ENCODE measurements around the gene TSPOAP1.

TSPOAP1 gene

GRCh38 chr17:58309918-58310259 is 18.7 kb downstream of the TSPOAP1 start:
- no peak for DNase-seq
- no peaks in the 10 kb centered on the region for H3K27me3 ChIP-seq (replicated peaks; ENCODE audit: control insufficient read depth, insufficient read depth, low read length, poor library complexity, severe bottlenecking)
- H3K4me1 ChIP-seq (ENCODE audit: control insufficient read depth, insufficient read depth, low read length, poor library complexity, severe bottlenecking), result no peaks in the 10 kb centered on the region

GRCh38 chr17:58308985-58309917 is 19.3 kb downstream of the TSPOAP1 start:
- no peak overlapping the region for H3K27ac ChIP-seq (ENCODE audit: insufficient read depth, low read length, poor library complexity, severe bottlenecking)
- H3K4me1 ChIP-seq (ENCODE audit: control insufficient read depth, insufficient read depth, low read length, poor library complexity, severe bottlenecking), result no peaks in the 10 kb centered on the region
- H3K4me3 ChIP-seq (ENCODE audit: insufficient read depth, low read depth, low read length, poor library complexity, severe bottlenecking), result no peak overlapping the region
- no peaks in the 10 kb centered on the region for H3K9me3 ChIP-seq (ENCODE audit: control insufficient read depth, low read length)
- DNase-seq, result no peak
- H3K36me3 ChIP-seq (ENCODE audit: control insufficient read depth, insufficient read depth, low read length), result peaks cover 15% of the 10 kb centered on the region
- no peaks in the 10 kb centered on the region for H3K27me3 ChIP-seq (replicated peaks; ENCODE audit: control insufficient read depth, insufficient read depth, low read length, poor library complexity, severe bottlenecking)

More at GRCh38 chr17:58309918-58310259, 18.7 kb downstream of the TSPOAP1 start:
- Histone ChIP-seq H3K27ac (ENCODE audit: insufficient read depth, low read length, poor library complexity, severe bottlenecking) (no peak overlapping the region), H3K9me3 (ENCODE audit: control insufficient read depth, low read length) (no peaks in the 10 kb centered on the region), H3K4me3 (ENCODE audit: insufficient read depth, low read depth, low read length, poor library complexity, severe bottlenecking) (no peak overlapping the region), H3K36me3 (ENCODE audit: control insufficient read depth, insufficient read depth, low read length) (peaks cover 20% of the 10 kb centered on the region)

GRCh38 chr17:58308173-58308984 is 20.2 kb downstream of the TSPOAP1 start:
- Histone ChIP-seq H3K9me3 (ENCODE audit: control insufficient read depth, low read length) (no peaks in the 10 kb centered on the region), H3K27ac (ENCODE audit: insufficient read depth, low read length, poor library complexity, severe bottlenecking) (no peak overlapping the region), H3K36me3 (ENCODE audit: control insufficient read depth, insufficient read depth, low read length) (peaks cover 13% of the 10 kb centered on the region), H3K27me3 (replicated peaks; ENCODE audit: control insufficient read depth, insufficient read depth, low read length, poor library complexity, severe bottlenecking) (no peaks in the 10 kb centered on the region), H3K4me1 (ENCODE audit: control insufficient read depth, insufficient read depth, low read length, poor library complexity, severe bottlenecking) (no peaks in the 10 kb centered on the region), H3K4me3 (ENCODE audit: insufficient read depth, low read depth, low read length, poor library complexity, severe bottlenecking) (no peak overlapping the region)
- DNase-seq, result no peak

GRCh38 chr17:58307468-58308172 is 21.0 kb downstream of the TSPOAP1 start:
- Histone ChIP-seq H3K4me1 (ENCODE audit: control insufficient read depth, insufficient read depth, low read length, poor library complexity, severe bottlenecking) (no peaks in the 10 kb centered on the region), H3K27ac (ENCODE audit: insufficient read depth, low read length, poor library complexity, severe bottlenecking) (no peak overlapping the region), H3K36me3 (ENCODE audit: control insufficient read depth, insufficient read depth, low read length) (peaks cover 13% of the 10 kb centered on the region), H3K27me3 (replicated peaks; ENCODE audit: control insufficient read depth, insufficient read depth, low read length, poor library complexity, severe bottlenecking) (no peaks in the 10 kb centered on the region), H3K4me3 (ENCODE audit: insufficient read depth, low read depth, low read length, poor library complexity, severe bottlenecking) (no peak overlapping the region), H3K9me3 (ENCODE audit: control insufficient read depth, low read length) (no peaks in the 10 kb centered on the region)
- no peak for DNase-seq

- Histone ChIP-seq H3K4me1 (ENCODE audit: control insufficient read depth, insufficient read depth, low read length, poor library complexity, severe bottlenecking) (no peaks in the 10 kb centered on the region), H3K27me3 (replicated peaks; ENCODE audit: control insufficient read depth, insufficient read depth, low read length, poor library complexity, severe bottlenecking) (no peaks in the 10 kb centered on the region), H3K27ac (ENCODE audit: insufficient read depth, low read length, poor library complexity, severe bottlenecking) (no peak overlapping the region), H3K4me3 (ENCODE audit: insufficient read depth, low read depth, low read length, poor library complexity, severe bottlenecking) (no peak overlapping the region), H3K36me3 (ENCODE audit: control insufficient read depth, insufficient read depth, low read length) (peaks cover 13% of the 10 kb centered on the region), H3K9me3 (ENCODE audit: control insufficient read depth, low read length) (no peaks in the 10 kb centered on the region)
- DNase-seq, result no peak
Observed at GRCh38 chr17:58306131-58306951, 22.3 kb downstream of the TSPOAP1 start.

GRCh38 chr17:58305626-58306025 is 23.0 kb downstream of the TSPOAP1 start:
- no peaks in the 10 kb centered on the region for H3K27me3 ChIP-seq (replicated peaks; ENCODE audit: control insufficient read depth, insufficient read depth, low read length, poor library complexity, severe bottlenecking)
- no peak for DNase-seq
- H3K4me3 ChIP-seq (ENCODE audit: insufficient read depth, low read depth, low read length, poor library complexity, severe bottlenecking), result no peak overlapping the region
- no peak overlapping the region for H3K27ac ChIP-seq (ENCODE audit: insufficient read depth, low read length, poor library complexity, severe bottlenecking)
- H3K36me3 ChIP-seq (ENCODE audit: control insufficient read depth, insufficient read depth, low read length), result peaks cover 13% of the 10 kb centered on the region
- H3K4me1 ChIP-seq (ENCODE audit: control insufficient read depth, insufficient read depth, low read length, poor library complexity, severe bottlenecking), result no peaks in the 10 kb centered on the region
- no peaks in the 10 kb centered on the region for H3K9me3 ChIP-seq (ENCODE audit: control insufficient read depth, low read length)

- DNase-seq, result no peak
- H3K36me3 ChIP-seq (ENCODE audit: control insufficient read depth, insufficient read depth, low read length), result peaks cover 13% of the 10 kb centered on the region
- no peaks in the 10 kb centered on the region for H3K27me3 ChIP-seq (replicated peaks; ENCODE audit: control insufficient read depth, insufficient read depth, low read length, poor library complexity, severe bottlenecking)
Observed at GRCh38 chr17:58304750-58305486, 23.7 kb downstream of the TSPOAP1 start.

GRCh38 chr17:58303971-58304749 is 24.4 kb downstream of the TSPOAP1 start:
- H3K36me3 ChIP-seq (ENCODE audit: control insufficient read depth, insufficient read depth, low read length), result peaks cover 13% of the 10 kb centered on the region
- H3K27me3 ChIP-seq (replicated peaks; ENCODE audit: control insufficient read depth, insufficient read depth, low read length, poor library complexity, severe bottlenecking), result no peaks in the 10 kb centered on the region
- H3K4me1 ChIP-seq (ENCODE audit: control insufficient read depth, insufficient read depth, low read length, poor library complexity, severe bottlenecking), result no peaks in the 10 kb centered on the region
- H3K27ac ChIP-seq (ENCODE audit: insufficient read depth, low read length, poor library complexity, severe bottlenecking), result no peak overlapping the region
- no peaks in the 10 kb centered on the region for H3K9me3 ChIP-seq (ENCODE audit: control insufficient read depth, low read length)
- DNase-seq, result peak; percentile 28 to 41 (median 29)
- no peak overlapping the region for H3K4me3 ChIP-seq (ENCODE audit: insufficient read depth, low read depth, low read length, poor library complexity, severe bottlenecking)

More at GRCh38 chr17:58304750-58305486, 23.7 kb downstream of the TSPOAP1 start:
- no peak overlapping the region for H3K4me3 ChIP-seq (ENCODE audit: insufficient read depth, low read depth, low read length, poor library complexity, severe bottlenecking)
- no peaks in the 10 kb centered on the region for H3K4me1 ChIP-seq (ENCODE audit: control insufficient read depth, insufficient read depth, low read length, poor library complexity, severe bottlenecking)
- no peak overlapping the region for H3K27ac ChIP-seq (ENCODE audit: insufficient read depth, low read length, poor library complexity, severe bottlenecking)
- no peaks in the 10 kb centered on the region for H3K9me3 ChIP-seq (ENCODE audit: control insufficient read depth, low read length)

All from effector memory CD4-positive, alpha-beta T cell (primary cell).